Measurements from ENCODE around the gene DCTPP1.
"Not testable (repeated sequence)": the region's sequence is repeated elsewhere in the genome, so short reads cannot be mapped to it uniquely, and the experiment has no call there.

The DCTPP1 gene

GRCh38 chr16:30429678-30430427 is at the start of gene DCTPP1:
DCTPP1 (minus strand) TSS chr16:30430030; CDS start chr16:30429980, 50 bp downstream.
- peak; percentile 90 for DNase-seq (ENCODE audit: low read depth)

- DNase-seq (ENCODE audit: low read depth), result no peak
Measured at GRCh38 chr16:30478766-30479478, 49.1 kb upstream of the DCTPP1 start.

GRCh38 chr16:30477773-30478172 is 47.9 kb upstream of the DCTPP1 start:
- not testable (repeated sequence) for DNase-seq (ENCODE audit: low read depth)

DNA sequence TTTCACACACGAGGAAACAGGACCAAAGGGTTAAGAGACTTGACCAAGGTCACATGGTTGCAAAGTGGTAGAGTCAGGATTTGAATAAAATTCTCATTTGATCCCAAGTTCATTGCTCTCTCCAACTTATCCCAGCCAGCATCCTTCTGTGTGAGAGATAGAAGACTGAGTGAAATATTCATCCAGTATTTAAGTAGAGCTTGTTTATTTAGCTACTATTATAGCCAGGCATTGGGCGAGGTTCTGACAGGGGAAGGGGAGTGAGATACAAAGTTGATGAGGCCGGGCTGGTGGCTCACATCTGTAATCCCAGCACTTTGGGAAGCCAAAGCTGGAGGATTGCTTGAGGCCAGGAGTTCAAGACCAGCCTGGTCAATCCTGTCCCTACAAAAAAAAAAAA is 47.2 kb upstream of the DCTPP1 start:
- DNase-seq (ENCODE audit: low read depth), result no peak

DNA sequence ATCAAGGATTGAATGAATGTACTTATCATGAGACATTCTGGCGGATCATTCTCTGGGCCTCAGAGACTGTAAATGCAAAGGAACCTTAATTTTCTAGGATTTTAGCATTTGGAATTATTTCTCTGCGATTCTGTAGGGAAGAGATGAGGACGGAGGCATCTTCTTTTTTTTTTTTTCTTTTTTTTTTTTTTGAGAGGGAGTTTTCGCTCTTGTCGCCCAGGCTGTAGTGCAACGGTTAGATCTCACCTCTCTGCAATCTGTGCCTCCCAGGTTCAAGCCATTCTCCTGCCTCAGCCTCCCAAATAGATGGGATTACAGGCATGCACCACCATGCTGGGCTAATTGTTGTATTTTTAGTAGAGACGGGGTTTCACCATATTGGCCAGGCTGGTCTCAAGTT is 44.9 kb upstream of the DCTPP1 start:
- no peak for DNase-seq (ENCODE audit: low read depth)

- DNase-seq (ENCODE audit: low read depth), result no peak
Measured at GRCh38 chr16:30474074-30474452, 44.2 kb upstream of the DCTPP1 start.

DNA sequence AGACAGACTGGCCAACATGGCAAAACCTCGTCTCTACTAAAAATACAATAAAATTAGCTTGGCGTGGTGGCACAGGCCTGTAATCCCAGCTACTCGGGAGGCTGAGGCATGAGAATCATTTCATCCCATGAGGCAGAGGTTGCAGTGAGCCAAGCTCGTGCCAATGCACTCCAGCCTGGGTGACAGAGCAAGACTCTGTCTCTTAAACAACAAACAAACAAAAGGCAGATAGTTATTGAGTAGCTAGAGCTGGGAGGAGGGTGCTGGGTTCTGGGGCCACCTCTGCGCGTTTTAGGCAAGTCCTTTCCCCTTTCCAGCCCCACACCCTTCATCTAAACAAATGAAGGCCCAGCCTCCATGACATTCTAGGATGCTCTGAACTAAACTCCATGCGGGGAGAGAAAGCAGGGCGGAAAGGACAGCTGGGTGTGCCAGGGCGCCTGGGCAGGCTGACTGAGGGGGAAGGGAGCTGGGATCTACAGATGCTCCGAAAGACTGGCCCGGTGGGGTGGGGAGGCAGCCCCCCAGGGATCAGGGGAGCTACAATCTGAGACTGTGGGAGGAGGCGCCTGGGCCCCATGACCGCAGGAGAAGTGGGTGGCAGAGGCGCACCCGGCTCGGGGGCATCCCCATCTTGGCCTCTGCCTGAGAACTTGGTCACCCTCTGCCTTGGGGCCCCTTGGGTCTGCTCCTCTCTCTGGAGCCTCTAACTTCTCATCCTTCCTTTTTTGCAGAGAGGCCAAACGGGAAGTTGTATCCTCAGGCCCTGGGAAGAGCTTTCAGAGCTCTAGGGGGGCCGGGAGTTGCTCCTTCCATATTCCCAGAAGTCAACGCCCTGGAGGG is 43.6 kb upstream of the DCTPP1 start:
- peak; percentile 28 for DNase-seq (ENCODE audit: low read depth)

DNA sequence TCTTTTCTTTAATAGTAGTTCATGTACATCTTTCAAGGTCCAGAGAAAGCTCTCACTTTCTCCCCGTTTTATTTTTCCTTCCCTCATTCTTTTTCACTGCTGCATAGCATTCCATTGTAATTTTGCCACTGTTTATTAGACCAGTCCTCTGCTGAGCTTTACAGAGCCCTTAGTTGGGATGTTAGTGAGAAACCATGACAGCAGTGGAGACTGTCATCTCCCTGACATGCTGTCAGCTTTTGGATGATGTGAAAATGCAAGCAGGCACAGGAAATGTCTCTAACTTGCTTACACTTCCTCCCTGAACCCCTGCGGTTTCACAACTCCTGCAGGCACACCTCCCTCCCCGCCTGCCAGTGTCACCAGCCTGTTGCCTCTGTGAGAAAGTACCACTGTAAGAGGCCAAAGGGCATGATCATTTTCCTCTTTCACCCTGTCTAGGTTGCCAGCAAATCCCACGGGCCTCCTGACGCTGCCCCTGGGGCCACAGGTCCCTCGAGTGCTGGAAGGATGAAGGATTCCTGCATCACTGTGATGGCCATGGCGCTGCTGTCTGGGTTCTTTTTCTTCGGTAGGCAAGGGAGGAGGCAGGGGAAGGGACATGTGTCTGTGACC is 42.6 kb upstream of the DCTPP1 start, which contains the start of gene ITGAL:
ITGAL (plus strand) TSS at position 415 of the 615 bp plus-strand sequence; CDS start at position 511, 96 bp downstream.
- peak; percentile 73 for DNase-seq (ENCODE audit: low read depth)

DNA sequence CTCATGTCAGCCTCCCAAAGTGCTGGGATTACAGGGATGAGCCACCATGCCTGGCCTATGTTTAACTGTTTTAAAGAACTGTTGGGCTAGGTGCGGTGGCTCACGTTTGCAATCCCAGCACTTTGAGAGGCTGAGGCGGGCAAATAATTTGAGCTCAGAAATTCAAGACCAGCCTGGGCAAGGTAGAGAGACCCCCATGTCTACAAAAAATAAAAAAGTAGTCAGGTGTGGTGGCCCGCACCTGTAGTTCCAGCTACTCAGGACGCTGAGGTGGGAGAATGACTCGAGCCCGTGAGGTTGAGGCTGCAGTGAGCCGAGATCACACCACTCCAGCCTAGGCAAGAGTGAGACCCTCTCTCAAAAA is 40.8 kb upstream of the DCTPP1 start:
- DNase-seq (ENCODE audit: low read depth), result no peak

- no peak for DNase-seq (ENCODE audit: low read depth)
Measured at GRCh38 chr16:30470170-30470512, 40.3 kb upstream of the DCTPP1 start.

GRCh38 chr16:30464078-30464477 is 34.2 kb upstream of the DCTPP1 start:
- DNase-seq (ENCODE audit: low read depth), result no peak

- DNase-seq (ENCODE audit: low read depth), result not testable (repeated sequence)
Measured at GRCh38 chr16:30461426-30461825, 31.6 kb upstream of the DCTPP1 start.

DNA sequence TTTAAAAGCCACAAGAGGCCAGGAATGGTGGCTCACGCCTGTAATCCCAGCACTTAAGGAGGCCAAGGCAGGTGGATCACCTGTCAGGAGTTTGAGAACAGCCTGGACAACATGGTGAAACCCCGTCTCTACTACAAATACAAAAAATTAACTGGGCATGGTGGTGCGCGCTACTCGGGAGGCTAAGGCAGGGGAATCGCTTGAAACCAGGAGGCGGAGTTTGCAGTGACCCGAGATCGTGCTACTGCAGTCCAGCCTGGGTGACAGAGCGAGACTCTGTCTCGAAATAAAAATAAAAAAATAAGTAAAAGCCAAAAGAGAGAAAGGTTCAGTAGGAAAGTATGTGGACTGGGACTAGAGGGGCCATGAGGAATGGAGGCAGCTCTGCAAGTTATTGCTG is 29.6 kb upstream of the DCTPP1 start:
- DNase-seq (ENCODE audit: low read depth), result no peak

- DNase-seq (ENCODE audit: low read depth), result peak; percentile 63
Measured at GRCh38 chr16:30458561-30459394, 28.9 kb upstream of the DCTPP1 start.

- DNase-seq (ENCODE audit: low read depth), result no peak
Measured at GRCh38 chr16:30457743-30458560, 28.1 kb upstream of the DCTPP1 start.

DNA sequence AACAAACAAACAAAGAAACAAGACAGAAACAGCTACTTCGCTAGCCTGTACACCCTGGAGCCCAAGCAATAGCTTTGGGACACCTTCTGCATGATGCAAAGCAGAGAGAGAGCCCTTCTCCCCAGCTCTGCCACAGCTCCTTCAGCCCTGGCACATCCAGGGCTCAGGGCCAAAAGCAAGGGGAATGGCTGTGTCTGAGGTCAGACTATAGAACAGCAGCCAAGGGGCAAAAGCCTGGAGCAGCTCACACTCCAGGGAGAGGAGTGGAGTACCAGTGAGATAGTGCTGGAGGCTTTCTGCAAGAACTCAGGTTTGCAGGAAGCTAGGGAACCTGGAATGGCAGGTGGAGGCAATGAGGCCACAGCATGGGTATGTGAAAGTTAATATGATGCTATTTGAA is 27.4 kb upstream of the DCTPP1 start:
- DNase-seq (ENCODE audit: low read depth), result no peak

DNA sequence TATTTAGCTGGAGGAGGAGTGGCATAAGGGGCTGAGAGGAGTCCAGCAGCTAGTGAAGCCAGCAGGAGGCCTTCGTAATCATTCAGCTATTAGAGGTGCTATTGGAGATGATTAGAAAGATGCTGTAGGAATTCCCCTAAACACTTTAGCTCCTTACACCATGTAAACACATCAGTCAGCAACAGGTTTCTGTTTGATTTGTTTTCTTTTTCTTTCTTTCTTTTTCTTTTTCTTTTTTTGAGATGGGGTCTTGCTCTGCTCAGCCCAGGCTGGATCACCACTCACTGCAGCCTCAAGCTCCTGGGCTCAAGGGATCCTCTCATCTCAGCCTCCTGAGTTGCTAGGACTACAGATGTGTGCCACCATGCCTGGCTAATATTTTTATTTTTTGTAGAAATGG is 26.5 kb upstream of the DCTPP1 start:
- DNase-seq (ENCODE audit: low read depth), result no peak

GRCh38 chr16:30452709-30453580 is 23.1 kb upstream of the DCTPP1 start:
- DNase-seq (ENCODE audit: low read depth), result not testable (repeated sequence)

- no peak for DNase-seq (ENCODE audit: low read depth)
Measured at GRCh38 chr16:30449116-30449435, 19.2 kb upstream of the DCTPP1 start.

Measured in stimulated activated CD8-positive, alpha-beta memory T cell treated with anti-CD3 and anti-CD28 coated beads, Interleukin-12 subunit alpha, Interleukin-12 subunit beta, amount 100 ng/mL, for 1 hour (primary cell).